ENCODE data around the gene STYXL2. TPM values are rescaled to one million over a fixed set of nuclear protein-coding genes. Genes with fewer than 3 reads are reported as not detected.

Gene STYXL2
- total RNA-seq, 1 donor from 2014 or later: not detected

- Mint-ChIP-seq H3K4me3 (no peak overlapping the region), H3K4me1 (ENCODE audit: low read depth) (no peaks in the 10 kb centered on the region), H3K9me3 (no peaks in the 10 kb centered on the region), H3K27me3 (ENCODE audit: insufficient read depth) (peaks cover 8% of the 10 kb centered on the region), H3K27ac (no peak overlapping the region), H3K36me3 (ENCODE audit: low read depth) (peaks cover 2% of the 10 kb centered on the region)
- intact Hi-C loops (cut with micrococcal nuclease): loop anchor here (2.0 kb wide), 1 partner anchor 19 kb away; no protein-coding TSS in a partner anchor
- no peak for DNase-seq (ENCODE audit: low spot score)
Measured at GRCh38 chr1:167083871-167084270, 10.0 kb upstream of the STYXL2 start.

GRCh38 chr1:167084757-167085156 is 9.1 kb upstream of the STYXL2 start:
- no peak for DNase-seq (ENCODE audit: low spot score)
- H3K27ac Mint-ChIP-seq: no peak overlapping the region
- intact Hi-C loops (cut with micrococcal nuclease): loop anchor here (2.0 kb wide), 1 partner anchor 18 kb away; no protein-coding TSS in a partner anchor
- peaks cover 7% of the 10 kb centered on the region for H3K27me3 Mint-ChIP-seq (ENCODE audit: insufficient read depth)
- H3K9me3 Mint-ChIP-seq: no peaks in the 10 kb centered on the region
- no peaks in the 10 kb centered on the region for H3K4me1 Mint-ChIP-seq (ENCODE audit: low read depth)
- no peak overlapping the region for H3K4me3 Mint-ChIP-seq
- peaks cover 2% of the 10 kb centered on the region for H3K36me3 Mint-ChIP-seq (ENCODE audit: low read depth)

GRCh38 chr1:167086033-167086432 is 7.8 kb upstream of the STYXL2 start:
- Mint-ChIP-seq H3K27ac (no peak overlapping the region), H3K9me3 (no peaks in the 10 kb centered on the region), H3K4me1 (ENCODE audit: low read depth) (peaks cover 10% of the 10 kb centered on the region), H3K27me3 (ENCODE audit: insufficient read depth) (no peaks in the 10 kb centered on the region), H3K36me3 (ENCODE audit: low read depth) (peaks cover 2% of the 10 kb centered on the region), H3K4me3 (no peak overlapping the region)
- DNase-seq (ENCODE audit: low spot score): no peak
- intact Hi-C loops (cut with micrococcal nuclease): no loop called here

GRCh38 chr1:167086768-167087167 is 7.1 kb upstream of the STYXL2 start:
- intact Hi-C loops (cut with micrococcal nuclease): no loop called here
- no peaks in the 10 kb centered on the region for H3K27me3 Mint-ChIP-seq (ENCODE audit: insufficient read depth)
- no peak for DNase-seq (ENCODE audit: low spot score)
- H3K36me3 Mint-ChIP-seq (ENCODE audit: low read depth): no peaks in the 10 kb centered on the region
- no peak overlapping the region for H3K4me3 Mint-ChIP-seq
- no peak overlapping the region for H3K27ac Mint-ChIP-seq
- H3K9me3 Mint-ChIP-seq: no peaks in the 10 kb centered on the region
- H3K4me1 Mint-ChIP-seq (ENCODE audit: low read depth): peaks cover 10% of the 10 kb centered on the region

- intact Hi-C loops (cut with micrococcal nuclease): no loop called here
- H3K36me3 Mint-ChIP-seq (ENCODE audit: low read depth): no peaks in the 10 kb centered on the region
- no peaks in the 10 kb centered on the region for H3K9me3 Mint-ChIP-seq
- H3K27me3 Mint-ChIP-seq (ENCODE audit: insufficient read depth): no peaks in the 10 kb centered on the region
- no peak for DNase-seq (ENCODE audit: low spot score)
- H3K27ac Mint-ChIP-seq: peak overlapping the region; percentile 9
- no peak overlapping the region for H3K4me3 Mint-ChIP-seq
- peaks cover 10% of the 10 kb centered on the region for H3K4me1 Mint-ChIP-seq (ENCODE audit: low read depth)
Measured at GRCh38 chr1:167088746-167089417, 5.0 kb upstream of the STYXL2 start.

- Mint-ChIP-seq H3K4me1 (ENCODE audit: low read depth) (peaks cover 10% of the 10 kb centered on the region), H3K4me3 (peak overlapping the region; percentile 34), H3K36me3 (ENCODE audit: low read depth) (no peaks in the 10 kb centered on the region), H3K27ac (peak overlapping the region; percentile 85), H3K27me3 (ENCODE audit: insufficient read depth) (no peaks in the 10 kb centered on the region), H3K9me3 (no peaks in the 10 kb centered on the region)
- DNase-seq (ENCODE audit: low spot score): no peak
- intact Hi-C loops (cut with micrococcal nuclease): no loop called here
Measured at GRCh38 chr1:167089939-167090313, 3.9 kb upstream of the STYXL2 start.

- H3K36me3 Mint-ChIP-seq (ENCODE audit: low read depth): no peaks in the 10 kb centered on the region
- no peaks in the 10 kb centered on the region for H3K27me3 Mint-ChIP-seq (ENCODE audit: insufficient read depth)
- H3K4me3 Mint-ChIP-seq: peak within 1 kb of the TSS; percentile 34
- no peaks in the 10 kb centered on the region for H3K9me3 Mint-ChIP-seq
- DNase-seq (ENCODE audit: low spot score): no peak
- intact Hi-C loops (cut with micrococcal nuclease): no loop called here
- H3K4me1 Mint-ChIP-seq (ENCODE audit: low read depth): peaks cover 10% of the 10 kb centered on the region
- H3K27ac Mint-ChIP-seq: peak within 1 kb of the TSS; percentile 85
Measured at GRCh38 chr1:167090314-167090942, 3.4 kb upstream of the STYXL2 start, which contains the start of gene GPA33. GPA33 (minus strand) TSS chr1:167090377; CDS start chr1:167090287, 90 bp downstream.

GRCh38 chr1:167092653-167093052 is 1.2 kb upstream of the STYXL2 start:
- H3K9me3 Mint-ChIP-seq: no peaks in the 10 kb centered on the region
- H3K36me3 Mint-ChIP-seq (ENCODE audit: low read depth): no peaks in the 10 kb centered on the region
- intact Hi-C loops (cut with micrococcal nuclease): no loop called here
- peaks cover 10% of the 10 kb centered on the region for H3K4me1 Mint-ChIP-seq (ENCODE audit: low read depth)
- H3K27ac Mint-ChIP-seq: no peak overlapping the region
- no peak overlapping the region for H3K4me3 Mint-ChIP-seq
- H3K27me3 Mint-ChIP-seq (ENCODE audit: insufficient read depth): no peaks in the 10 kb centered on the region
- DNase-seq (ENCODE audit: low spot score): no peak

GRCh38 chr1:167094690-167095089 is 815 bp downstream of the STYXL2 start:
- no peak for DNase-seq (ENCODE audit: low spot score)
- no peak overlapping the region for H3K4me3 Mint-ChIP-seq
- intact Hi-C loops (cut with micrococcal nuclease): no loop called here
- no peak overlapping the region for H3K27ac Mint-ChIP-seq
- no peaks in the 10 kb centered on the region for H3K27me3 Mint-ChIP-seq (ENCODE audit: insufficient read depth)
- peaks cover 10% of the 10 kb centered on the region for H3K4me1 Mint-ChIP-seq (ENCODE audit: low read depth)
- H3K9me3 Mint-ChIP-seq: peaks cover 4% of the 10 kb centered on the region
- H3K36me3 Mint-ChIP-seq (ENCODE audit: low read depth): no peaks in the 10 kb centered on the region

GRCh38 chr1:167095368-167095767 is 1.5 kb downstream of the STYXL2 start:
- no peak for DNase-seq (ENCODE audit: low spot score)
- H3K4me1 Mint-ChIP-seq (ENCODE audit: low read depth): peaks cover 6% of the 10 kb centered on the region
- H3K27me3 Mint-ChIP-seq (ENCODE audit: insufficient read depth): no peaks in the 10 kb centered on the region
- intact Hi-C loops (cut with micrococcal nuclease): no loop called here
- no peak overlapping the region for H3K27ac Mint-ChIP-seq
- H3K4me3 Mint-ChIP-seq: no peak overlapping the region
- peaks cover 4% of the 10 kb centered on the region for H3K9me3 Mint-ChIP-seq
- H3K36me3 Mint-ChIP-seq (ENCODE audit: low read depth): no peaks in the 10 kb centered on the region

GRCh38 chr1:167099851-167100250 is 6.0 kb downstream of the STYXL2 start:
- Mint-ChIP-seq H3K27me3 (ENCODE audit: insufficient read depth) (no peaks in the 10 kb centered on the region), H3K4me3 (no peak overlapping the region), H3K36me3 (ENCODE audit: low read depth) (peaks cover 2% of the 10 kb centered on the region), H3K4me1 (ENCODE audit: low read depth) (peaks cover 23% of the 10 kb centered on the region), H3K27ac (no peak overlapping the region), H3K9me3 (peaks cover 4% of the 10 kb centered on the region)
- intact Hi-C loops (cut with micrococcal nuclease): loop anchor here (5.0 to 10.0 kb wide), 2 partner anchors 33 to 345 kb away; no protein-coding TSS in a partner anchor
- no peak for DNase-seq (ENCODE audit: low spot score)

- H3K9me3 Mint-ChIP-seq: peaks cover 4% of the 10 kb centered on the region
- H3K27me3 Mint-ChIP-seq (ENCODE audit: insufficient read depth): no peaks in the 10 kb centered on the region
- intact Hi-C loops (cut with micrococcal nuclease): loop anchor here (5.0 to 10.0 kb wide), 2 partner anchors 33 to 344 kb away; no protein-coding TSS in a partner anchor
- peaks cover 2% of the 10 kb centered on the region for H3K36me3 Mint-ChIP-seq (ENCODE audit: low read depth)
- peaks cover 32% of the 10 kb centered on the region for H3K4me1 Mint-ChIP-seq (ENCODE audit: low read depth)
- no peak for DNase-seq (ENCODE audit: low spot score)
- H3K4me3 Mint-ChIP-seq: no peak overlapping the region
- H3K27ac Mint-ChIP-seq: no peak overlapping the region
Measured at GRCh38 chr1:167100730-167101129, 6.9 kb downstream of the STYXL2 start.

- Mint-ChIP-seq H3K27me3 (ENCODE audit: insufficient read depth) (no peaks in the 10 kb centered on the region), H3K4me1 (ENCODE audit: low read depth) (peaks cover 35% of the 10 kb centered on the region), H3K36me3 (ENCODE audit: low read depth) (peaks cover 2% of the 10 kb centered on the region), H3K27ac (no peak overlapping the region), H3K9me3 (peaks cover 4% of the 10 kb centered on the region), H3K4me3 (no peak overlapping the region)
- DNase-seq (ENCODE audit: low spot score): no peak
- intact Hi-C loops (cut with micrococcal nuclease): loop anchor here (2.0 to 10.0 kb wide), 4 partner anchors 17 to 343 kb away; no protein-coding TSS in a partner anchor
Measured at GRCh38 chr1:167101754-167102153, 7.9 kb downstream of the STYXL2 start.
